ENCODE measurements around the gene TMEFF1.

TMEFF1 gene

DNA sequence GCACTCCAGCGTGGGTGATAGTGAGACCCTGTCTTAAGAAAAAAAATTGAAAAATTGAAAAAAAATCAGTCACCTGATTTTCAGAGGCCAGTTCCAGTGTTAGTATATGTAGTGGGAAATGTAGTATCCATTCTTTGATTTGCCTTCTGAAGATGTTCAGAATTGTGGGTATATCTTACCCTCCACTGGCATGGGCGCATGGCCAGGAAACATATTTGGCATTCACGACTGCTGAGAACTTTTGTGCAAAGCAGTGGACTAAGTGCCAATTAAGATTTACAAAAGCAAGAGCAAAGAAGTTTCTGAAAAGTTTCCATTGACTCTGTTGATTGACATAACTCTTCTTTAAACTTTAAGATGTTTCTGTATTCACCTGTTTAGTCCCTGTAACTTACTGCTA, 107.3 kb downstream of the TMEFF1 start:
- Histone ChIP-seq H3K9ac (ENCODE audit: low read length) (no peak overlapping the region), H3K27me3 (ENCODE audit: control insufficient read depth in 1 of 2, insufficient read depth in 2 of 2, low read length in 2 of 2) (no peaks in the 10 kb centered on the region), H3K4me3 (ENCODE audit: low read depth in 1 of 2, low read length in 2 of 2) (no peak overlapping the region), H3K9me3 (ENCODE audit: low read length) (no peaks in the 10 kb centered on the region), H3K27ac (ENCODE audit: low read depth, low read length) (no peak overlapping the region), H3K36me3 (ENCODE audit: insufficient read depth, low read length) (no peaks in the 10 kb centered on the region), H3K4me1 (ENCODE audit: insufficient read depth, low read length) (no peaks in the 10 kb centered on the region)

DNA sequence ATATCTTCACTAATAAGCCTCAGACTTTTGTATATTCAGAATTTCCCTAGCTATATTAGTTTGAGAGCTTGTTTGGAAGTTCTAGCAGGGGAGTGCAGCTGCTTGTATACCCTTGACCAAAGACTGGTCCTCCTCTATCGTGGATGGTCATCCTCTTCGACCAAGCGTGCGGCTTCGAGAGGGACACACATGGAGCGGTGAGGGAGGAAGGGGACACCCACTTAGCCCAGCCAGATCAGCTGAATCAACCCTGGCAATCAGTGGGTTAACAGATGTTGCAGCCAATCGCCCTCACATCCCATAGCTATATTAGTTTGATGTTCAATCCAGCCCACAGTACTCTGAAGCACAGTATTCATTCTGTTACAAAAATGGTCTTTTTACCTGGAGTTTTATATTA, 108.1 kb downstream of the TMEFF1 start:
- no peak overlapping the region for H3K9ac ChIP-seq (ENCODE audit: low read length)
- H3K9me3 ChIP-seq (ENCODE audit: low read length) = no peaks in the 10 kb centered on the region
- no peaks in the 10 kb centered on the region for H3K4me1 ChIP-seq (ENCODE audit: insufficient read depth, low read length)
- H3K27ac ChIP-seq (ENCODE audit: low read depth, low read length) = no peak overlapping the region
- no peaks in the 10 kb centered on the region for H3K36me3 ChIP-seq (ENCODE audit: insufficient read depth, low read length)
- no peak overlapping the region for H3K4me3 ChIP-seq (ENCODE audit: low read depth in 1 of 2, low read length in 2 of 2)
- H3K27me3 ChIP-seq (ENCODE audit: control insufficient read depth in 1 of 2, insufficient read depth in 2 of 2, low read length in 2 of 2) = no peaks in the 10 kb centered on the region

DNA sequence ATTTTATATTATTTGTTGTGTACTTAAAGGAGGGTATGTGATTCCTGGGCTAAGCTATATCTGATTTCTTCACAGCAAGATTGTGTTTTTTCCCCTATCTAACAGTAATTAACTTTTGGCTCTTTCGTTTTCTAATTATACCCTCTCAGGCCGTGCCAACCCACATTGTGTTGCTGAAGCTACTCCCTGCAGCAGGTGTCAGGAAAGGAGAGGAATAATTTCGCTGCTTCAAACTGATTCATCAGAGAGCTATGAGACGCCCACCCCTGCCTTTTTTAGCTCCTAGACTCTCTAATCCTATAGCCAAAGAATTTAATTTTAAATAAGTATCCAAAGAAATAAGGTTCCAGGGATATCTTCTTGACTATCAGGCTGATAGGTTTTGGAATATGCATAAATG, 108.7 kb downstream of the TMEFF1 start:
- no peaks in the 10 kb centered on the region for H3K27me3 ChIP-seq (ENCODE audit: control insufficient read depth in 1 of 2, insufficient read depth in 2 of 2, low read length in 2 of 2)

DNA sequence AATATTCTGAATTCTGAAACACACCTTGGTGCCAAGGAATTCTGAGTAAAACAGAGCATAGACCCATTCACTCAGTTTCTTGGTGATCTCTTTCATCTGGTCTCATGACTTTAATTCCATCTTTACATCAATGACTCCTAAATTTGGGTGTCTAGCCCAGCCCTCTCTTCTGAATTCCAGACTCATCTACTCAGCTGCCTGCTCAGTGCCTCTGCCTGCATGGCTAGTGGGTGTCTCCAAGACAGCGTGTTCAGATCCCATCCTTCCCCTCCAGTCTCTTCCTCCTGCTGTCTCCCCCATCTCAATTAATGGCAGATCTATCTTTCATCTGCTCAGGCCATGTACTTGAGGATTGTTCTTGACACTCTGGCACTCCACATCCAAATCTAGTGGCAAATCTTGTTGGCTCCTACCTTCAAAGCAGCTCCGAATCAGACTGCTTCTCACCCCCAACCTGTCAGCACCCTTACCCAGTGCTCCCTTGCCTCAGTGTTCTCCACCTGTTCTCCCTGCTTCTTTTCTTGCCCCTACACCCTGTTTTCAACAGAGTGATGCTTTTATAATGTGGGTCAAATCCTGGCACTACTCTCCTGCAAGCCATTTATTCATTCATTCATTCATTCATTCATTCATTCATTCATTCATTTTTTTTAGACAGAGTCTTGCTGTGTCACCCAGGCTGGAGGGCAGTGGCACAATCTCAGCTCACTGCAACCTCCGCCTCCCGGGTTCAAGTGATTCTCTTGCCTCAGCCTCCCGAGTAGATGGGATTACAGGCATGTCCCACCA, 110.3 kb downstream of the TMEFF1 start:
- no peaks in the 10 kb centered on the region for H3K36me3 ChIP-seq (ENCODE audit: insufficient read depth, low read length)
- H3K27ac ChIP-seq (ENCODE audit: low read depth, low read length) = no peak overlapping the region
- no peaks in the 10 kb centered on the region for H3K27me3 ChIP-seq (ENCODE audit: control insufficient read depth in 1 of 2, insufficient read depth in 2 of 2, low read length in 2 of 2)
- H3K4me1 ChIP-seq (ENCODE audit: insufficient read depth, low read length) = no peaks in the 10 kb centered on the region
- H3K4me3 ChIP-seq (ENCODE audit: low read depth in 1 of 2, low read length in 2 of 2) = no peak overlapping the region
- no peak overlapping the region for H3K9ac ChIP-seq (ENCODE audit: low read length)
- no peaks in the 10 kb centered on the region for H3K9me3 ChIP-seq (ENCODE audit: low read length)

More for the DNA sequence above, 108.7 kb downstream of the TMEFF1 start:
- Histone ChIP-seq H3K9ac (ENCODE audit: low read length) (no peak overlapping the region), H3K4me1 (ENCODE audit: insufficient read depth, low read length) (no peaks in the 10 kb centered on the region), H3K36me3 (ENCODE audit: insufficient read depth, low read length) (no peaks in the 10 kb centered on the region), H3K4me3 (ENCODE audit: low read depth in 1 of 2, low read length in 2 of 2) (no peak overlapping the region), H3K27ac (ENCODE audit: low read depth, low read length) (no peak overlapping the region), H3K9me3 (ENCODE audit: low read length) (no peaks in the 10 kb centered on the region)

DNA sequence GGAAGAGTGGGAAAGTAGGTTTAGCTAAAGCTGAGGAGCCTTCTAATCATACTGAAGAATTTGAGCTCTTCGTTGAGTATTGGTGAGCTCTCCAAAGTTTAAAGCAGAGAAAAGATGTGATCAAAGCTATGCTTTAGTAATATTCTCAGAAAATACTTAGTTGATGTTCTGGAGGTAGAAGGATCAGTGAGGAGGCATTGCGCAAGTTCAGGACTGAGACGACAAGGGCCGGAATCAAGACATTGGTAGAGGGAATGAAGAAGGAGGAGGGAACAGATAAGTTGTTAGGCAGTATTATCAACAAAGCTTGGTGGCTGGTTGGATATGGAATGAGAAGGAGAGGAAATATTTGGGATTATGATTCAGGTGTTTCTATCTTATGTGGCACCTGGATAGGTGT, 112.0 kb downstream of the TMEFF1 start:
- no peaks in the 10 kb centered on the region for H3K27me3 ChIP-seq (ENCODE audit: control insufficient read depth in 1 of 2, insufficient read depth in 2 of 2, low read length in 2 of 2)
- no peaks in the 10 kb centered on the region for H3K4me1 ChIP-seq (ENCODE audit: insufficient read depth, low read length)
- H3K27ac ChIP-seq (ENCODE audit: low read depth, low read length) = no peak overlapping the region
- H3K9ac ChIP-seq (ENCODE audit: low read length) = no peak overlapping the region
- H3K9me3 ChIP-seq (ENCODE audit: low read length) = no peaks in the 10 kb centered on the region
- H3K4me3 ChIP-seq (ENCODE audit: low read depth in 1 of 2, low read length in 2 of 2) = no peak overlapping the region
- H3K36me3 ChIP-seq (ENCODE audit: insufficient read depth, low read length) = no peaks in the 10 kb centered on the region

DNA sequence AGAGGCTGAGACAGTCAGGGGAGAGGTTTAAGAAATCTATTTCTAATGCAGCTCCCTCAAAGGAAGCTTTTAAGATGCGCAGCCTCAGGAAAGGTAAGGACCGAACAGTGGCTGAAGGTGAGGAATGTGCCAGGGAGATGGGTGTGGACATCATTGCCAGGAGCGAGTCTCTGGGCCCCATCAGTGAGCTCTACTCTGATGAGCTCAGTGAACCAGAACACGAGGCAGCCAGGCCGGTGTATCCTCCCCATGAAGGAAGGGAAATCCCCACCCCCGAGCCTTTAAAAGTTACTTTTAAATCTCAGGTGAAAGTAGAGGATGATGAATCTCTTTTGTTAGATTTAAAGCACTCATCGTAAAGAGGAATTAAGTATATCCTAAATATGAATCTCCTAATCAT, 113.1 kb downstream of the TMEFF1 start:
- Histone ChIP-seq H3K4me1 (ENCODE audit: insufficient read depth, low read length) (no peaks in the 10 kb centered on the region), H3K36me3 (ENCODE audit: insufficient read depth, low read length) (no peaks in the 10 kb centered on the region), H3K27me3 (ENCODE audit: control insufficient read depth in 1 of 2, insufficient read depth in 2 of 2, low read length in 2 of 2) (no peaks in the 10 kb centered on the region), H3K27ac (ENCODE audit: low read depth, low read length) (no peak overlapping the region), H3K9ac (ENCODE audit: low read length) (no peak overlapping the region), H3K9me3 (ENCODE audit: low read length) (no peaks in the 10 kb centered on the region), H3K4me3 (ENCODE audit: low read depth in 1 of 2, low read length in 2 of 2) (no peak overlapping the region)

DNA sequence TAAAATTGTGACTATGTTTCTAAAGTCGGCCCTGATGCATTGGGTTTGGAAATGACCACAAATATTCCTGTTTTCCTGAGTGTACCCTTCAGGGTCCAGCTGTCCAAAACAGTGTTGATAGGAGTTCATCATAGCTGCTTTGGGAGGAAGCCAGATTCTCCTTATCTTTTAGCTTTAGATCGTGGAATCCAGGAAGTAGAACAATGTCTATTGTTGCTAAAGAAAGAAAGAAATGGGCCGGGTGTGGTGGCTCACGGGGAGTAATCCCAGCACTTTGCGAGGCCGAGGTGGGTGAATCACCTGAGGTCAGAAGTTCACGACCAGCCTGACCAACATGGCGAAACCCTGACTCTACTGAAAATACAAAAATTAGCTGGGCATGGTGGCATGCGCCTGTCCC, 114.4 kb downstream of the TMEFF1 start:
- no peaks in the 10 kb centered on the region for H3K36me3 ChIP-seq (ENCODE audit: insufficient read depth, low read length)
- H3K4me3 ChIP-seq (ENCODE audit: low read depth in 1 of 2, low read length in 2 of 2) = no peak overlapping the region
- no peak overlapping the region for H3K9ac ChIP-seq (ENCODE audit: low read length)
- H3K27ac ChIP-seq (ENCODE audit: low read depth, low read length) = no peak overlapping the region
- no peaks in the 10 kb centered on the region for H3K27me3 ChIP-seq (ENCODE audit: control insufficient read depth in 1 of 2, insufficient read depth in 2 of 2, low read length in 2 of 2)
- H3K4me1 ChIP-seq (ENCODE audit: insufficient read depth, low read length) = no peaks in the 10 kb centered on the region
- H3K9me3 ChIP-seq (ENCODE audit: low read length) = no peaks in the 10 kb centered on the region

DNA sequence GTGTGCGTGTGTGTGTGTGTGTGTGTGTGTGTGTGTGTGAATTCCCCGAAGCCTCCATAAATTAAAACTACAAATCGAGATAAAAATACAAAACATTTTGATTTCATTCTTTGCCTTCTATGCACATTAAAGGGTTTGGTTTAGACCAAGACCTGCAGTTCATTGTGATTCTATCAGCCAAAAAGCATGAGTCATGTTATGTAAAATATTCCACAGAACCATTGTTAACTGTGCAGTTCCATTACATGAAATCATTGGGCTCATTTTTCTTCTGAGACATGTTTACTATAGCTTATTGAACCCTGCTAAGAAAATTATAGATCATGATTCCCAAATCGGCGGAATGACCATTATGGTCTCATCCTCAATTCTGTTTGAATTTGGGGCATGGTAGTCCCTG, 116.6 kb downstream of the TMEFF1 start:
- H3K9ac ChIP-seq (ENCODE audit: low read length) = no peak overlapping the region
- no peaks in the 10 kb centered on the region for H3K36me3 ChIP-seq (ENCODE audit: insufficient read depth, low read length)
- H3K27ac ChIP-seq (ENCODE audit: low read depth, low read length) = no peak overlapping the region
- no peaks in the 10 kb centered on the region for H3K27me3 ChIP-seq (ENCODE audit: control insufficient read depth in 1 of 2, insufficient read depth in 2 of 2, low read length in 2 of 2)
- H3K4me1 ChIP-seq (ENCODE audit: insufficient read depth, low read length) = no peaks in the 10 kb centered on the region
- no peak overlapping the region for H3K4me3 ChIP-seq (ENCODE audit: low read depth in 1 of 2, low read length in 2 of 2)
- no peaks in the 10 kb centered on the region for H3K9me3 ChIP-seq (ENCODE audit: low read length)

DNA sequence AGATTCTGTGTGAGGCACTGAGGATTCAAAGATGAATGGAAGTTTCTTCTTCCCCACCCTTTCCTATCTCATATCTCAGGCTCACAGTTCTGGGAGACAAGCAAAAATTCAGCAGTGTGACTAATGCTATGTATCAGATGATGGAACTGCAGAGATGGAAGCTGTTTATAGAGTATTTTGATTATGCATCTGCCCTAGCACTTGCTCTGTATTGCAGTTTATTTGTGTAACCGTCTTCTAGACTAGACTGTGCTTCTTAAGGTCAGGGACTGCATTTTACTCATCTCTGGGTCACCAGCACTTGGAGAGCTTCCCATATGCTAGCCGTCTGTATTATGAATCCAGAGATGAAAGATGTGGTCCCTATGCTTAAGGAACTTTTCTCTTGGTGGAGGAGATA, 117.5 kb downstream of the TMEFF1 start:
- no peaks in the 10 kb centered on the region for H3K36me3 ChIP-seq (ENCODE audit: insufficient read depth, low read length)
- no peak overlapping the region for H3K4me3 ChIP-seq (ENCODE audit: low read depth in 1 of 2, low read length in 2 of 2)
- no peak overlapping the region for H3K27ac ChIP-seq (ENCODE audit: low read depth, low read length)
- no peaks in the 10 kb centered on the region for H3K27me3 ChIP-seq (ENCODE audit: control insufficient read depth in 1 of 2, insufficient read depth in 2 of 2, low read length in 2 of 2)
- H3K9me3 ChIP-seq (ENCODE audit: low read length) = no peaks in the 10 kb centered on the region
- no peaks in the 10 kb centered on the region for H3K4me1 ChIP-seq (ENCODE audit: insufficient read depth, low read length)
- H3K9ac ChIP-seq (ENCODE audit: low read length) = no peak overlapping the region

DNA sequence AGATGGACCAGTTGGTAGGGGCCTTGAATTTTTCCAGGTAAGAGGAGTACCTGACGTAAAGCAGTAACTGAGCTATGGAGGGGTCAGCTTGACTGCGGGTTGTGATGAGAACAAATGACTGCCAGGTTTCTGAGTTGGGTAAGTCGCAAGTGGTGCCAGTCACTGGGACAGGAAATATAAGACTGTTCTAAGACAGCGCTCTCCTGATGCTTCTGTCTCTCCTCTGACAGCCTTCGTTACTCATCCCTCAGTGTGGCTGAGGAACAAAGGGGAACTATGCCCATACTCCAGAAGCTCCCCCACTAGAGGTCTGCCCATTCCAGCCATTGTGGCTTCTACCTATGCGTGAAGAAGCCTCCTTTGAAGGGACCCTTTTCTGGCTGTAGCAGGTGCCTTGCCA, 118.2 kb downstream of the TMEFF1 start:
- Histone ChIP-seq H3K9me3 (ENCODE audit: low read length) (no peaks in the 10 kb centered on the region), H3K9ac (ENCODE audit: low read length) (no peak overlapping the region), H3K27me3 (ENCODE audit: control insufficient read depth in 1 of 2, insufficient read depth in 2 of 2, low read length in 2 of 2) (no peaks in the 10 kb centered on the region)

DNA sequence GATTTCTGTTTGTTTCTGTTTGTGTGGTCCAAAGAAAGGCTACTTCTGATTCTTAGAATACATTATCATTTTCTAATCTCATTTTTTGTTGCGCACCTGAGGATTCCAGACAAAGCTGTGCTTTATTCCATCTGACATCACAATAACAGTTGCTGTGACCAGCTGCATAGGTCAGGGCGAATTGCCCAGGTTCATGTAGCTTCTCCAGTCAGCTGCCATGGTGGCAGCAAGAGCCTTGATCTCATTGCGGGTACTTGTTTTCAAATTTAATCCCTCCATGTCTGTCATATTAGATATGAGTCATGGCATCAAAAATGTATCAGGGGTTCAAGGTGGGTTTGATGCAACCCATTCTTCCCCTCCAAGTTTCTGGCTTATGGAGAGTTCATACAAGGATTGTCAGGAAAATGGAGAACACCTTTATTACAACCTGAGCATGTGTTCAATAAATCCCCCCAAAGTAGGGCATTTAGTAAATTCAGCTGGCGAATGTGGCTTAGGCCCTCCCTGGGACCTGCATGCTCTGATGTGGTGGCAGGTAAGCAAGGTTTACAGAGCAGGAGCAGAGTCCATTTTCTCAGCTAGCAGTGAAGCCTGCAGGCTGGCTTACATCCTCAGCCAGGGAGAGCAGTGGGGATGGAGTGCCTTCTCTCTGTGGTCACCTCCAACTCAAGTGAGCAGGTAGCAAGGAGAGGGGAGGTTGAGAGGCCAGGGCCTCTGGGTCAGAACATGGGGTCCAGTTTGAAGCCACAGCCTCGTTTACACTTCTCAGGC, 118.9 kb downstream of the TMEFF1 start:
- H3K4me3 ChIP-seq (ENCODE audit: low read depth in 1 of 2, low read length in 2 of 2) = no peak overlapping the region
- no peaks in the 10 kb centered on the region for H3K27me3 ChIP-seq (ENCODE audit: control insufficient read depth in 1 of 2, insufficient read depth in 2 of 2, low read length in 2 of 2)
- no peaks in the 10 kb centered on the region for H3K36me3 ChIP-seq (ENCODE audit: insufficient read depth, low read length)
- no peaks in the 10 kb centered on the region for H3K9me3 ChIP-seq (ENCODE audit: low read length)
- H3K9ac ChIP-seq (ENCODE audit: low read length) = no peak overlapping the region
- H3K27ac ChIP-seq (ENCODE audit: low read depth, low read length) = no peak overlapping the region
- H3K4me1 ChIP-seq (ENCODE audit: insufficient read depth, low read length) = no peaks in the 10 kb centered on the region

More for the DNA sequence above, 118.2 kb downstream of the TMEFF1 start:
- Histone ChIP-seq H3K27ac (ENCODE audit: low read depth, low read length) (no peak overlapping the region), H3K4me1 (ENCODE audit: insufficient read depth, low read length) (no peaks in the 10 kb centered on the region), H3K36me3 (ENCODE audit: insufficient read depth, low read length) (no peaks in the 10 kb centered on the region), H3K4me3 (ENCODE audit: low read depth in 1 of 2, low read length in 2 of 2) (no peak overlapping the region)
